ENCODE data around the gene RXFP2. TPM values are rescaled to one million over a fixed set of nuclear protein-coding genes. Genes with fewer than 3 reads are reported as not detected.

RXFP2 gene
- total RNA-seq, 4 donors from 2014 or later = 0.26 to 8.2 (median 2.4) TPM

GRCh38 chr13:31749929-31750328 lies 10.6 kb downstream of the RXFP2 start:
- H3K27ac ChIP-seq = no peak overlapping the region
- H3K27me3 ChIP-seq = no peaks in the 10 kb centered on the region
- H3K4me3 ChIP-seq = no peak overlapping the region
- no peaks in the 10 kb centered on the region for H3K36me3 ChIP-seq
- no peaks in the 10 kb centered on the region for H3K9me3 ChIP-seq
- TF ChIP-seq CTCF (IDR thresholded peaks at IDR 0.05) (no peak), POLR2A (IDR thresholded peaks at IDR 0.05) (no peak)
- intact Hi-C loops (cut with DNase I; ENCODE audit: low total_unique reads) = loop anchor here (10.0 kb wide), 1 partner anchor 315 kb away; no protein-coding TSS in a partner anchor
- no peak for DNase-seq
- H3K4me1 ChIP-seq = no peaks in the 10 kb centered on the region

DNA sequence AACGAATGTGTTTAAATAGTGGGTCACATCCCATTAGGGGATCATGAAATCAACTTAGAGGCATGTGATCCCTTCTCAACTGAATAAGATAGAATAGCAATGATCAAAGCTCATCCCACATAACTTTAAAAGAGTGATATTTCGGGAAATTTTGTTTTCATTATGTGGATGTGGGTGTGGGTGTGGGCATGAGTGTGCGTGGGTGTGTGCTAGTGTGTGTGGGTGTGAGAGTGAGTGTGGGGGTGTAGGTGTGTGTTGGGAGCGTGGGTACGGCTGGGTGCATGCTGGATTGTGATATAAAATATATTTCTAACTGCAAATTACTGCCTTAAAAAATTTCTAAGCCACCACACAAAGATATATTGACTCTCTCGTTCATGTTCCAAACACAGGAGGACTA lies 15.9 kb downstream of the RXFP2 start:
- no peaks in the 10 kb centered on the region for H3K4me1 ChIP-seq
- no peaks in the 10 kb centered on the region for H3K9me3 ChIP-seq
- no peak overlapping the region for H3K4me3 ChIP-seq
- H3K27ac ChIP-seq = peak overlapping the region in 1 of 2 donors; percentile 21
- intact Hi-C loops (cut with DNase I; ENCODE audit: low total_unique reads) = no loop called here
- no peaks in the 10 kb centered on the region for H3K27me3 ChIP-seq
- DNase-seq = no peak
- no peaks in the 10 kb centered on the region for H3K36me3 ChIP-seq
- TF ChIP-seq POLR2A (IDR thresholded peaks at IDR 0.05) (no peak), CTCF (IDR thresholded peaks at IDR 0.05) (no peak)

- intact Hi-C loops (cut with DNase I; ENCODE audit: low total_unique reads) = no loop called here
- Histone ChIP-seq H3K27me3 (no peaks in the 10 kb centered on the region), H3K9me3 (no peaks in the 10 kb centered on the region), H3K4me3 (no peak overlapping the region), H3K4me1 (no peaks in the 10 kb centered on the region), H3K36me3 (no peaks in the 10 kb centered on the region), H3K27ac (peak overlapping the region in 1 of 2 donors; percentile 21)
- TF ChIP-seq POLR2A (IDR thresholded peaks at IDR 0.05) (no peak), CTCF (IDR thresholded peaks at IDR 0.05) (no peak)
- no peak for DNase-seq
Measured at GRCh38 chr13:31755803-31756212, 16.5 kb downstream of the RXFP2 start.

- no peaks in the 10 kb centered on the region for H3K27me3 ChIP-seq
- no peaks in the 10 kb centered on the region for H3K9me3 ChIP-seq
- no peak overlapping the region for H3K4me3 ChIP-seq
- peak overlapping the region in 1 of 2 donors; percentile 21 for H3K27ac ChIP-seq
- no peaks in the 10 kb centered on the region for H3K4me1 ChIP-seq
- H3K36me3 ChIP-seq = no peaks in the 10 kb centered on the region
- intact Hi-C loops (cut with DNase I; ENCODE audit: low total_unique reads) = no loop called here
- TF ChIP-seq CTCF (IDR thresholded peaks at IDR 0.05) = no peak
- no peak for TF ChIP-seq POLR2A (IDR thresholded peaks at IDR 0.05)
- DNase-seq = peak; percentile 24 to 25
Measured at GRCh38 chr13:31756346-31756745, 17.0 kb downstream of the RXFP2 start.

DNA sequence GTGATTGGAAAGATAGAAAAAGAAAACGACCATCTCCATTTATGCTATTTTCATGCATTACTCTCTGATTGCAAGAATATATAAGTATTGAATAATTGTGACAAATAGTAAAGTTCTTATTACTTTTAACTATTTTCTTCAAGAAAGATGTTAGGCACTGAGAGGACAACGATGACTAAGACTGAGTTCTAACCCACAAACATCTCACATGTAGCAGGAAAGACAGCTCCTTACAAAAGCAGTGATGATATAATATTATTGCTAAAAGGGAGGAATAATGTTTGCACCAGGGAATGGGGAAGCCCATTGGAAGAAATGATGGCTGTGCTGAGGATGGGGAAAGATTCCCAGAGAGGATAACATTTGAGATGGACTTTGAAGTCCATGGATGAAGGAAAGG lies 22.6 kb downstream of the RXFP2 start:
- intact Hi-C loops (cut with DNase I; ENCODE audit: low total_unique reads) = no loop called here
- Histone ChIP-seq H3K9me3 (no peaks in the 10 kb centered on the region), H3K4me3 (no peak overlapping the region), H3K27ac (no peak overlapping the region), H3K27me3 (no peaks in the 10 kb centered on the region), H3K36me3 (no peaks in the 10 kb centered on the region), H3K4me1 (no peaks in the 10 kb centered on the region)
- no peak for DNase-seq
- TF ChIP-seq CTCF (IDR thresholded peaks at IDR 0.05) (no peak), POLR2A (IDR thresholded peaks at IDR 0.05) (no peak)
